Stimulated activated naive CD4-positive, alpha-beta T cell treated with Interleukin-2 at 50 U/mL for 16 hours (primary cell): Measurements from ENCODE around the gene TACO1.

ENCODE experiments used
- DNase-seq: peaks from one replicate; lab custom pipeline; 2025; lab: John Stamatoyannopoulos, UW

Gene TACO1

GRCh38 chr17:63640038-63640437 is 39.3 kb downstream of the TACO1 start:
- DNase-seq: no peak

GRCh38 chr17:63641692-63642448 is 41.2 kb downstream of the TACO1 start:
- no peak for DNase-seq

GRCh38 chr17:63644846-63645245 is 44.2 kb downstream of the TACO1 start:
- DNase-seq: no peak

- no peak for DNase-seq
These were observed 45.2 kb downstream of the TACO1 start for GRCh38 chr17:63645775-63646487.

GRCh38 chr17:63646488-63646806 is 45.8 kb downstream of the TACO1 start:
- DNase-seq: no peak

- DNase-seq: no peak
These were observed 46.5 kb downstream of the TACO1 start for GRCh38 chr17:63647065-63647725.

GRCh38 chr17:63647936-63648335 is 47.2 kb downstream of the TACO1 start:
- DNase-seq: no peak

- DNase-seq: no peak
These were observed 49.1 kb downstream of the TACO1 start for GRCh38 chr17:63649813-63650212.

- no peak for DNase-seq
These were observed 51.4 kb downstream of the TACO1 start for GRCh38 chr17:63652106-63652505.

GRCh38 chr17:63653050-63653449 is 52.4 kb downstream of the TACO1 start:
- DNase-seq: no peak

GRCh38 chr17:63657786-63658185 is 57.1 kb downstream of the TACO1 start:
- DNase-seq: no peak
